ENCODE data around the gene CHTOP.
A peak's percentile ranks its signal among the peaks of the same experiment; 100 is the strongest.
"Not testable (repeated sequence)": the region's sequence is repeated elsewhere in the genome, so short reads cannot be mapped to it uniquely, and the experiment has no call there.

CHTOP gene

GRCh38 chr1:153633754-153634665, at the start of gene CHTOP:
Gene CHTOP (plus strand): TSS chr1:153634066. CDS start chr1:153636589, 2,523 bp downstream.
- DNase-seq (ENCODE audit: low spot score): peak; percentile 99

GRCh38 chr1:153585006-153585405, 48.9 kb upstream of the CHTOP start:
- DNase-seq (ENCODE audit: low spot score): no peak

GRCh38 chr1:153586347-153586746, 47.5 kb upstream of the CHTOP start:
- no peak for DNase-seq (ENCODE audit: low spot score)

GRCh38 chr1:153587314-153587713, 46.6 kb upstream of the CHTOP start:
- no peak for DNase-seq (ENCODE audit: low spot score)

GRCh38 chr1:153588033-153588432, 45.8 kb upstream of the CHTOP start:
- not testable (repeated sequence) for DNase-seq (ENCODE audit: low spot score)

GRCh38 chr1:153588482-153588881, 45.4 kb upstream of the CHTOP start:
- no peak for DNase-seq (ENCODE audit: low spot score)

- no peak for DNase-seq (ENCODE audit: low spot score)
These were observed 41.1 kb upstream of the CHTOP start for GRCh38 chr1:153592748-153593147.

GRCh38 chr1:153597206-153597605, 36.7 kb upstream of the CHTOP start:
- DNase-seq (ENCODE audit: low spot score): no peak

GRCh38 chr1:153598309-153599172, 35.3 kb upstream of the CHTOP start:
- no peak for DNase-seq (ENCODE audit: low spot score)

- DNase-seq (ENCODE audit: low spot score): no peak
These were observed 34.0 kb upstream of the CHTOP start for GRCh38 chr1:153599847-153600246.

GRCh38 chr1:153602749-153603148, 31.1 kb upstream of the CHTOP start:
- no peak for DNase-seq (ENCODE audit: low spot score)

GRCh38 chr1:153606194-153606593, 27.7 kb upstream of the CHTOP start:
- no peak for DNase-seq (ENCODE audit: low spot score)

GRCh38 chr1:153607381-153607780, 26.5 kb upstream of the CHTOP start:
- no peak for DNase-seq (ENCODE audit: low spot score)

- no peak for DNase-seq (ENCODE audit: low spot score)
These were observed 25.7 kb upstream of the CHTOP start for GRCh38 chr1:153608089-153608682.

GRCh38 chr1:153608742-153609584, 24.9 kb upstream of the CHTOP start:
- no peak for DNase-seq (ENCODE audit: low spot score)

- no peak for DNase-seq (ENCODE audit: low spot score)
These were observed 24.3 kb upstream of the CHTOP start for GRCh38 chr1:153609585-153609907.

GRCh38 chr1:153610334-153610733, 23.5 kb upstream of the CHTOP start:
- DNase-seq (ENCODE audit: low spot score): no peak

GRCh38 chr1:153610811-153611301, 23.0 kb upstream of the CHTOP start:
- no peak for DNase-seq (ENCODE audit: low spot score)

- DNase-seq (ENCODE audit: low spot score): no peak
These were observed 22.5 kb upstream of the CHTOP start for GRCh38 chr1:153611356-153611755.

- no peak for DNase-seq (ENCODE audit: low spot score)
These were observed 21.6 kb upstream of the CHTOP start for GRCh38 chr1:153612111-153612754.

GRCh38 chr1:153612755-153613331, 21.0 kb upstream of the CHTOP start, which contains the start of gene S100A16:
Gene S100A16 (minus strand): TSS chr1:153613137. CDS start chr1:153608151, 4,986 bp downstream.
- DNase-seq (ENCODE audit: low spot score): peak; percentile 44
